Measurements from ENCODE around the gene TRAF3IP3.

Gene TRAF3IP3

GRCh38 chr1:209800984-209801834, 45.4 kb downstream of the TRAF3IP3 start:
- no peak for DNase-seq (ENCODE audit: low spot score)

GRCh38 chr1:209802117-209802779, 46.4 kb downstream of the TRAF3IP3 start:
- DNase-seq (ENCODE audit: low spot score), result no peak

DNA sequence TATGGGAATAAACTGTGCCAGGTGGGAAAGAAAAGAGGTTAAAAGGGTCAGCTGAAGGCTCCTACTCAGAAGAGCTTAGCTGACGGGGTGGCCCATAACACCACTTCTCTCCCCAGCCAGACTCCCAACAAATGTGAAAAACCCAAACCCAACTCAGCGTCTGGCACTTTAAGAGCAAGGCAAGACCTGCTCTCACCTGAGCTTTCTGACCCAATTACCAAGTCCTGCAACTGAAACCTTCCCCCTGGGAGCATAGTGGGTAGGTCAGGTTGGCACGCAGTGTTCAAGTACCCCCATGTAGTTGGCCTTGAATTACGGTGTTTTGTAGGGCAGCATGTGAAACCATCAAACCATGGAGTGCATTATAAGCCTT, 46.9 kb downstream of the TRAF3IP3 start:
- no peak for DNase-seq (ENCODE audit: low spot score)

- no peak for DNase-seq (ENCODE audit: low spot score)
These were observed 47.7 kb downstream of the TRAF3IP3 start for GRCh38 chr1:209803568-209803967.

- DNase-seq (ENCODE audit: low spot score), result no peak
These were observed 49.5 kb downstream of the TRAF3IP3 start for GRCh38 chr1:209805341-209805781.

DNA sequence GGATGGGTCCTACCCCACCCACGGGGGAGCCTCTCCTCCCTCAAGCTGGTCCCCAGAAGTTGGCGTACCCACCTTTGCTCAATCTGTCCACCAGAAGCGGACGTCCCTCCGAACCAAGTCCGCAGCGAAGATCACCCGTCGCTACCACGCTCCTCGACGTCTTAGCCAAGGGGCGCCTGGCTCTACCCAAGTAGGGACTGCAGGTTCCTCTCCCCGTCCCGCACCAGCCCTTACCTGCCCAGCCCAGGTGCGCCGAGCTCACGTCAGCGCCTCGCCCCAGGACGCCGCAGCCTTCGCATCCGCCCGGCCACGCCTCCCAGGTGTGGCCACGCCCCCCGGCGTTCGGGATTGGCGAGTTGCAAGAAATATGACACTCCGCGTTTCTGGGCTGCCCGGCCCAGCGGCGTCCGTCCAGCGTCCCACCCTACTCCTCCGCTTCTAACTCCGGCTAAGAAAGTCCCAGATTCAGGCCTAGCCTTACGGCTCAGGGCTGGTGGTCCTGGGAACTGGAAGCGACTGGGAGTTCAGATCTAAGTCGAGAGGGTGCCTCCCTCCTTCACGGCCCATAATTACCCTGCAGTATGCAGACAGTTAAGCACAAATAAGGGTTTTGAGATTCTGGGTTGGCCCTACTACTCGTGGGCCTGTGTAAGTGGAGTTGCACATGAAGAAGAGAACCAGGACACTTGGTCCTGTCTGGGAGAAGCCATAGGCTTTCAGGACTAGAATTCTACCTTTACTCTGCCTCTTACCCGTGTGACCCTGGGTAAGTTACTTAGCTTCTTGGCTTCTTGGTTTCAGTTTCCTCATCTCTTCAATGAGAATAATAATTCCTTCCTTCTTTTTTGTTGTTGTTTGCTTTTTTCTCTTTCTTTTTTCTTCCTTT, 50.3 kb downstream of the TRAF3IP3 start, which contains the start of gene IRF6:
TSS of gene IRF6 (minus strand) at position 268 of the 886 bp plus-strand sequence. CDS start 4,729 bp downstream, outside the sequence.
- no peak for DNase-seq (ENCODE audit: low spot score)

GRCh38 chr1:209807509-209807908, 51.7 kb downstream of the TRAF3IP3 start:
- no peak for DNase-seq (ENCODE audit: low spot score)

DNA sequence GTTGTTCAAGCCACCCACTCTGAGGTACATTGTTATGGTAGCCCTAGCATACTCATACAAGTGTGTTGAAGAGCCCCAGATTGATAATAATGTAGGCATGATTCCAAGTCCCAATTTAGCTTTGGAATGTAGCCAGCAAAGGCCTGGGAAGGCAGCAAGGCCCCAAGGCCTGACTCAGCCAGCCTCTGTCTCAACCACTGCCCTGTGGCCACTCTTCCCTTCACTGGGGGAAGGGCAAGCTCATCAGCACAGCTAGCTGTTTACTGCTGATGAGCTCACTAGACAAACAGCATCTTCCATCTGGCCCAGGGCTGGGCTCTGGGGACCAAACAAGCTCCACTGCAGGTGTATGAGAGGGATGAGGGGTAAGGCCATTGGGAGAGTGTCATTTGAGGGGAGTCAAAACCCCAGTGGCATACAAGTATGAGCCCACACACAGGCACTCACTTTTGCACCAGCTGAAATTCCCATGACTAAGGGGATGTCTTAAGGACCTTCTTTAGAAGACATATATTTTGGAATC, 52.3 kb downstream of the TRAF3IP3 start:
- no peak for DNase-seq (ENCODE audit: low spot score)

DNA sequence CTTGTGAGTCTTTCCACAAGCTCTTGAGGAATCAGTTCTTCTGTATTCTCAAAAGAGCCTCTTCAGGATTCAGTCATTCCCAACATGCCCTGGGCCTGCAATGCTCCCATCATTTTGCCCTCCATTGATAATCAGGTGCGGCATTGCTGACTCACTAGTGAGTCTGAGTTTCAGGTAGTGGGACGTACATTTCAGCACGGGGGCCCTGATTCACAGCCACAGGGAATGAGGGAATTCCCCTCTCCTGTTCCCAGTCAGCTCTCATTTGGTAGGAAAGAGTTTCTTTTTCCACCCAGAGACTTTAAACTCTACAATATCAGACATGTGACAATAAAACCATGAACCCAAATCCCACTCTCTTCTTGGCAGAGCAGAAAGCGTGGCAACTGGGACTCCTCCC, 53.8 kb downstream of the TRAF3IP3 start:
- DNase-seq (ENCODE audit: low spot score), result no peak

DNA sequence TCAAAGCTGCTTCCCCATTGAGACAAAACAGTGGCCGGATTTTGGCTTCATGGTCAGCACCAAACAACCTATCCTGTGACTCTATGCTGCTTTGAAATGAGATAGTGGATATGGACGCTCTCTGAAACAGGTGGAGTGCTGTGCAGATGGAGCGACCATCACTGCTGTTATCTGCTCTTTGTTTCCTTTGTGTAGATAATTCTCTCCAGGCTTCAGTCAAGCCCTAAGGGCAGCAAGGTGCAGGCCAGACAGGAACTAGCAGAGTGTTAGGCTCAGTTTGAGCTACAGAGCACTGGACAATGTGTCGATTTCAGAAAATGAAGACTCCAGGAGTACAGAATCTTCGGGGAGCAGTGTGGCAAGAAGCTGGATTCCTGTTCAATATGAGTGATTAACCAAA, 54.9 kb downstream of the TRAF3IP3 start:
- no peak for DNase-seq (ENCODE audit: low spot score)

- no peak for DNase-seq (ENCODE audit: low spot score)
These were observed 58.0 kb downstream of the TRAF3IP3 start for GRCh38 chr1:209813902-209814301.

DNA sequence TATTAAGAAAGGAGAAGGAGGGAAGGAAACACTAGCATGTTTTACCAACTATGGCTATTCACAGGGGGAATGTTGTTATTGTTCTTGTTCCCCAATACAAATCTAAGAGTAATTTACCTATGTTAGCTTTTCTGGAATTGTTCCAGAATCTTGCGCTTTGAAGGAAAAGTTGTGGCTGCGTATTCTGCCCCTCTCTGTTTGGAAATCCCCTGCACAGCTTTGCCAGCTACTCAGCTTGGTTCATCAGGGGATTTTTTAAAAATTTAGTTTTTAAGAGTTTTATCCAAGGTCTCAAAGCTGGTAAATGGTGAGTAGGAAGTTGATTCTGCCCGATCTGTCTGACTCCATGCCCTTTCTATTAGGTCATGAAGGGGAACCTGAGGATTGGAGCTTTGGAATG, 59.6 kb downstream of the TRAF3IP3 start:
- DNase-seq (ENCODE audit: low spot score), result no peak

DNA sequence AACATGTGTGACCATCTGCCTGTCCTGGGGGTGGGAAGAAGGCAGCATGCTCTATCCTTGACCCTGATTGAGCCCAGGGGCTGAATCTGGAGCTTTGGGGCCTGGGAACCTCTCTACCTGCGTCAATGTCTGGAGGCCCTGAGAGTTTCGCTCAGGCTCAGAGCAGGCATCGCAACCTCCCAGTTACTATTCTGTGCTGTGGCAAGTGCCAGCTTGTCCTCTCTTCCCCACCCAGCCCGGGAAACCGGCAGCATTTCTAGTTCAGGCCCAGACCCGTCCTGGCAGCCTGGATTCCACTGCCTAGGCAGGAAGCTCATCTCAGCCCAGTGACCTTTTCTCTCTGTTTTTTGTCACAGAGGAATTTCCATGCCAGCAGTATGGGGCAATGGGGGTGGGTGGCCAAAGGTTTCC, 60.1 kb downstream of the TRAF3IP3 start:
- no peak for DNase-seq (ENCODE audit: low spot score)

DNA sequence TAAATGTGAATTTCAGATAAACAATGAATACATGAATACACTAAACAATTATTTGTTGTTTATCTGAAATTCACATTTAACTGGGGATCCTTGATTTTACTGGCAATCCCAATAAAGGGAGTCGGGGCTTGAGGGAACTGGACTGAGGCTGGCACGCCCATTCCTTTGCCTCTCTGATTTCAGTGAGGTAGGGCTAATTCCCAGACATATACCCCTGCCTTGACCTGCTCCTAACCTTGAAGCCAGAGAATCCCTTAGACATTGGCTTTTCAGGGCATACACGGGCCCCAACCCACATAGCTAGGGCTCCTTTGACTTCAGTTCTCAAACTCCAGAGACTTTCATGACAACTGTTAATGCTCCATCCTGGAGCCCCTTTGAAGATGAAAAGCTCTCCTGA, 61.1 kb downstream of the TRAF3IP3 start:
- DNase-seq (ENCODE audit: low spot score), result no peak

GRCh38 chr1:209817691-209818090, 61.8 kb downstream of the TRAF3IP3 start:
- DNase-seq (ENCODE audit: low spot score), result no peak

GRCh38 chr1:209819058-209819457, 63.2 kb downstream of the TRAF3IP3 start:
- DNase-seq (ENCODE audit: low spot score), result no peak

DNA sequence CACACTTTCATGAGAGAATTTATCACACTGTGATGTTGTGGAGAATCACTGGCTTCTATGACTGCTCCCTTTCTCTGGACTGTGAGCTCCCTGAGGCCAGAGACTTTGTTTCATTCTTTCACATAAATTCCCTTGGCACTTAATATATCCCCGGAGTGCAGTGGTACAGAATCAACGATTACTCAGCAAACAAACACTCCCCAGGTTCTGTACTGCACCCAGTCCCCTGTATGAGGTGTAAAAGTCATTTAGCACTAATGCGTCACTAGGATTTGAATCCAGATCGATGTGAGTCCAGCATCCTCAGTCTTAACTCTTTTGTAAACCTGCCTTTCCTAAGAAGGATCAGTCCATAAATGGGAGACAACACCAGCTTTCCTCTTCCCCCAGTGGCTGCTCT, 65.1 kb downstream of the TRAF3IP3 start:
- no peak for DNase-seq (ENCODE audit: low spot score)

- no peak for DNase-seq (ENCODE audit: low spot score)
These were observed 66.9 kb downstream of the TRAF3IP3 start for GRCh38 chr1:209822706-209823105.

GRCh38 chr1:209823143-209824041, 67.5 kb downstream of the TRAF3IP3 start:
- peak; percentile 34 for DNase-seq (ENCODE audit: low spot score)

DNA sequence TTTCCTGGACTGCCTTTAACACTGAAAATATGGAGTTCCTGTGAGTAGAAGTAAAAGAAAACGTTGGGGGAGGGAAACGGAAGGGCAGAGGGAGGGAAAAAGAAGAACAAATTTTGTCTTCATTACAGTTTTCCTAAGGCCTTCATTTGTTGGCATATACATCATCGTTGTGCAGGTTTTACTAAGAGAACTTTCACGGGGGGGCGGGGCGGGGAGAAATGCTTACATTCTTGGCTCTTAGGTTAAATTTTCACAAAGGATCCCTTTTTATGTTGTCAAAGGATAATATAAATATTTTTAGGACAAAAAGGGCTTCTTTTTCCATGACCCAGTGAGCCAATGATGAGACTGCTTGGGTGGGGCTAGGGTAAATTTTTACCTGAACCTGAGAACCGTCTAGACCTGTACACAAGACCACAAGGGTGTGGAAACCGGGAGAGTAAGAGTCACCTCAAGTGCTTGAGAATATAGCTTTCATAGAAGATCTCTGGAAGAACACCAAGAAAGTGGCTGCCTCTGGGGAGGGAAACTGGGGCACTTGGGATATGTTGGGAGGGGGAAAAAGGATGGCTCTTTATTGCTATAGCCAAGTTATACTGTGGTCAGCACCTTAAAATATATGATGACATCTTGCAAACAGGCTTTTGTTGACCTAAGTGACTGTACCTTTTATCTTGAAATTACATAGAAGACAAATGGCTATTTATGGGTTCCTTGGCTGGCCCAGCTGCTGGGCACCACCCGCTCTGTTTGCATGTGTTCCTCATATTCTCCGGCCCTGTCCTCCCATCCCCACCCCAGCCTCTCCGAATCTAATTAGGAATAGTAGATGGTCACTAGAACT, 70.0 kb downstream of the TRAF3IP3 start:
- no peak for DNase-seq (ENCODE audit: low spot score)
